Upper lobe of left lung (tissue), 6 donors: ENCODE data around the gene SEC22A. TPM values are rescaled to one million over a fixed set of nuclear protein-coding genes. Genes with fewer than 3 reads are reported as not detected.

ENCODE experiments used
- ATAC-seq, 2 donors: fragments of 200-7000 bp; cut with Tn5 transposase; one replicate each; pipeline ENCODE4 v1.9.1; 2022; ENCODE audit warnings: mild to moderate bottlenecking in 2 of 2, moderate library complexity in 2 of 2; ENCODE audit not compliant: low FRiP score in 2 of 2
- DNase-seq, 2 donors: peaks; one replicate each; pipeline ENCODE4 v3.0.0-alpha.2; 2019 to 2020
- H3K27ac ChIP-seq, 4 donors: fragments of 200-600 bp; sonication (generic); one replicate each; pipeline ENCODE4 v1.5.1; 2016 to 2019
- H3K27me3 ChIP-seq, 4 donors: fragments of 200-600 bp; sonication (generic); one replicate each; pipeline ENCODE4 v1.5.1; 2017 to 2019
- H3K36me3 ChIP-seq, 4 donors: fragments of 200-600 bp; sonication (generic); one replicate each; pipeline ENCODE4 v1.5.1; 2016 to 2019
- H3K4me1 ChIP-seq, 4 donors: fragments of 200-600 bp; sonication (generic); one replicate each; pipeline ENCODE4 v1.5.1; 2018 to 2019
- H3K4me3 ChIP-seq, 4 donors: fragments of 200-600 bp; sonication (generic); one replicate each; pipeline ENCODE4 v1.5.1; 2017 to 2019; ENCODE audit warnings: mild to moderate bottlenecking in 2 of 4, moderate library complexity in 1 of 4
- H3K9me3 ChIP-seq, 4 donors: fragments of 200-600 bp; sonication (generic); one replicate each; pipeline ENCODE4 v1.5.1; 2018 to 2019
- EP300 ChIP-seq, 4 donors: sonication (generic); formaldehyde crosslinking; IDR thresholded peaks; one replicate each; pipeline ENCODE4 v1.5.1; 2017; ENCODE audit warnings: antibody characterized with exemption in 4 of 4, control low read depth in 2 of 4
- POLR2A ChIP-seq, 4 donors: fragments of 450-650 bp; IDR thresholded peaks; one replicate each; pipeline ENCODE4 v1.5.1; 2016 to 2017; ENCODE audit warnings: antibody characterized with exemption in 4 of 4, mild to moderate bottlenecking in 2 of 4
- POLR2AphosphoS5 ChIP-seq, 2 donors: sonication (generic); formaldehyde crosslinking; IDR thresholded peaks; one replicate each; pipeline ENCODE4 v1.5.1; 2017; ENCODE audit warnings: antibody characterized with exemption in 2 of 2
- WGBS, 2 donors: methylation state at CpG; one replicate each; pipeline ENCODE4 v1.1.5; 2017 to 2018; 5-methylcytosine and 5-hydroxymethylcytosine counted together
- total RNA-seq, 6 donors: library from RNA; depleted of rRNA in 4 of 6; stranded (reverse); fragments of >200 nt in 4 of 6; gene quantifications; one replicate each; pipeline versions ENCODE4 v1.1.0 to v1.2.1, GENCODE V29; 2016 to 2021
- TF ChIP-seq, protein P1 (sequence below), 6 experiments: fragments of 450-650 bp in 4 of 6; fragments of 200-600 bp in 2 of 6; sonication (generic) in 2 of 6; IDR thresholded peaks; one replicate each; pipeline ENCODE4 v1.5.1; 2016 to 2019; ENCODE audit warnings: antibody characterized with exemption in 6 of 6
- donor health status: DM: no; HTN: no; CAD: no; lungs with moderate emphysema.
- donor health status: DM: no; HTN: yes; CAD: no; lungs with severe emphysema.

SEC22A gene
- total RNA-seq, 6 donors from 2014 or later, result 5.5 to 22.5 (median 12.3) TPM

DNA sequence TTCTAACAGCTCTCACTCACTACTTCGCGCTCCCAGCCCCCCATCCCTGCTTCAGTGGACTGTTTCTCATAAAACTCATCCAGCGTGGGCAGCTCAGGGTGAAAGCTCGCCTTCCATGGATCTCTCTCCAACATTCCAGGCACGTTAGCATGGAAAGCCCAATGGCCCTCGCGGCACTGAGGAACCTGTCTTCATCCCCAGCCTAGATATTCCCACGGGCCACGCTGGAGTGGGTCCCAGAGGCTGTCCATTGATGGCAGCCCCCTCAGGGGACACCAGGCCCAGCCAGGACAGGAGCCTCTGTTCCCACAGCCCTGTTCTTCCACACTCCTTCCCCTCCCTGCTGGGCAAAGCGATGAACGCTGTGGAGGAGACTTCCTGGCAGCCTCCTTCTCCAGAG, 121.1 kb downstream of the SEC22A start:
- no peak for ATAC-seq
- H3K4me3 ChIP-seq, result no peak overlapping the region

More for the DNA sequence above, 121.1 kb downstream of the SEC22A start:
- H3K36me3 ChIP-seq, result no peaks in the 10 kb centered on the region
- H3K27ac ChIP-seq, result no peak overlapping the region
- no peak for DNase-seq
- no peak for TF ChIP-seq EP300 (IDR thresholded peaks at IDR 0.05)
- TF ChIP-seq POLR2AphosphoS5 (IDR thresholded peaks at IDR 0.05), result no peak
- TF ChIP-seq POLR2A (IDR thresholded peaks at IDR 0.05), result no peak
- TF ChIP-seq, protein P1, sequence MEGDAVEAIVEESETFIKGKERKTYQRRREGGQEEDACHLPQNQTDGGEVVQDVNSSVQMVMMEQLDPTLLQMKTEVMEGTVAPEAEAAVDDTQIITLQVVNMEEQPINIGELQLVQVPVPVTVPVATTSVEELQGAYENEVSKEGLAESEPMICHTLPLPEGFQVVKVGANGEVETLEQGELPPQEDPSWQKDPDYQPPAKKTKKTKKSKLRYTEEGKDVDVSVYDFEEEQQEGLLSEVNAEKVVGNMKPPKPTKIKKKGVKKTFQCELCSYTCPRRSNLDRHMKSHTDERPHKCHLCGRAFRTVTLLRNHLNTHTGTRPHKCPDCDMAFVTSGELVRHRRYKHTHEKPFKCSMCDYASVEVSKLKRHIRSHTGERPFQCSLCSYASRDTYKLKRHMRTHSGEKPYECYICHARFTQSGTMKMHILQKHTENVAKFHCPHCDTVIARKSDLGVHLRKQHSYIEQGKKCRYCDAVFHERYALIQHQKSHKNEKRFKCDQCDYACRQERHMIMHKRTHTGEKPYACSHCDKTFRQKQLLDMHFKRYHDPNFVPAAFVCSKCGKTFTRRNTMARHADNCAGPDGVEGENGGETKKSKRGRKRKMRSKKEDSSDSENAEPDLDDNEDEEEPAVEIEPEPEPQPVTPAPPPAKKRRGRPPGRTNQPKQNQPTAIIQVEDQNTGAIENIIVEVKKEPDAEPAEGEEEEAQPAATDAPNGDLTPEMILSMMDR (IDR thresholded peaks at IDR 0.05), result no peak
- 81 to 86% methylated on average over 11 of the region's 11 CpGs for WGBS, 2 donors
- H3K27me3 ChIP-seq, result no peaks in the 10 kb centered on the region
- no peaks in the 10 kb centered on the region for H3K9me3 ChIP-seq
- no peaks in the 10 kb centered on the region for H3K4me1 ChIP-seq

Other genes starting within 250 kb of the SEC22A start
- gene SEMA5B, start 174.2 kb upstream of the SEC22A start, total RNA-seq, result under 1 TPM in 4 of 6 donors, not detected in 2; 0.33 to 0.71 (median 0.65) TPM
- gene PDIA5, start 134.9 kb upstream of the SEC22A start, total RNA-seq, result 10 to 100 TPM; 25.1 to 38.8 (median 32.9) TPM
- gene ADCY5, start 247.1 kb downstream of the SEC22A start, total RNA-seq, result 10 to 100 TPM in 2 of 6 donors, 1 to 10 TPM in 4; 2.1 to 23.0 (median 3.2) TPM